Neutrophil (primary cell): ENCODE measurements around the gene ICAM4.
A peak's percentile ranks its signal among the peaks of the same experiment; 100 is the strongest.

Source experiments
- H3K27ac ChIP-seq: fragments of 200-600 bp; sonication (generic); 2 replicates; pipeline ENCODE4 v1.5.1; 2016; ENCODE audit warnings: mild to moderate bottlenecking, moderate library complexity
- H3K27me3 ChIP-seq: fragments of 200-600 bp; sonication (generic); 2 replicates; pipeline ENCODE4 v1.6.0; 2016; ENCODE audit warnings: mild to moderate bottlenecking
- H3K36me3 ChIP-seq: fragments of 200-600 bp; sonication (generic); 2 replicates; pipeline ENCODE4 v1.5.1; 2017
- H3K4me1 ChIP-seq, 2 experiments: fragments of 200-600 bp in 1 of 2; sonication (generic) in 1 of 2; 1 replicate in 1 of 2; 2 replicates in 1 of 2; pipeline versions ENCODE4 v1.5.1 to v1.6.1; 2013 to 2016; ENCODE audit warnings: low read depth in 1 of 2, low read length in 1 of 2, mild to moderate bottlenecking in 1 of 2, moderate library complexity in 1 of 2; ENCODE audit not compliant: control insufficient read depth in 1 of 2, insufficient read depth in 1 of 2
- H3K4me3 ChIP-seq, 2 experiments: fragments of 200-600 bp in 1 of 2; sonication (generic) in 1 of 2; 1 replicate in 1 of 2; 2 replicates in 1 of 2; pipeline ENCODE4 v1.5.1; 2013 to 2016; ENCODE audit warnings: low read depth in 1 of 2, low read length in 1 of 2, mild to moderate bottlenecking in 1 of 2, moderate library complexity in 1 of 2
- H3K9me3 ChIP-seq: fragments of 200-600 bp; sonication (generic); 2 replicates; pipeline ENCODE4 v1.5.1; 2016
- CTCF ChIP-seq: fragments of 200-600 bp; sonication (generic); IDR thresholded peaks from 2 replicates; pipeline ENCODE4 v1.5.1; 2016; ENCODE audit warnings: antibody characterized with exemption

The ICAM4 gene

GRCh38 chr19:10255358-10255757 lies 31.4 kb upstream of the ICAM4 start:
- H3K36me3 ChIP-seq, result peaks cover 10% of the 10 kb centered on the region
- H3K27me3 ChIP-seq, result no peaks in the 10 kb centered on the region
- TF ChIP-seq CTCF, result no peak
- no peak overlapping the region for H3K4me3 ChIP-seq
- H3K4me1 ChIP-seq, result peaks cover 13 to 14% of the 10 kb centered on the region in 2 experiments
- H3K27ac ChIP-seq, result no peak overlapping the region
- H3K9me3 ChIP-seq, result no peaks in the 10 kb centered on the region

DNA sequence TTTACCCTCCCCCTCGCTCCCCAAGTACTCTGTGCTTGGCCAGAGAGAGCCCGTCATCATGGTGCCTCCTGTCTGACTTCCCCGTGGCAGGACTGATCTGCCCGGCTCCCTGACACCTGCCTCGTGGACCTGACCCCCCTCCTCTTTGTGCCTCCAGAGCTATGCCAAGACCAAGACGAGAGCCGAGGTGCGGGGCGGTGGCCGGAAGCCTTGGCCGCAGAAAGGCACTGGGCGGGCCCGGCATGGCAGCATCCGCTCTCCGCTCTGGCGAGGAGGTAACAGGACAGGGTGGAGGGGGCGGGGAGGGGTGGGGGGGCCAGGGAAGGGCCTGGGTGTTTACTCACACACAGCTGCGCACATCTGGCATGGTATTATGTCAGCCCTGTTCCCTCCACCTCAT lies 30.2 kb upstream of the ICAM4 start:
- TF ChIP-seq CTCF, result no peak
- no peaks in the 10 kb centered on the region for H3K9me3 ChIP-seq
- peaks cover 9 to 14% of the 10 kb centered on the region in 2 experiments for H3K4me1 ChIP-seq
- H3K27me3 ChIP-seq, result no peaks in the 10 kb centered on the region
- peaks cover 10% of the 10 kb centered on the region for H3K36me3 ChIP-seq
- no peak overlapping the region for H3K27ac ChIP-seq
- H3K4me3 ChIP-seq, result no peak overlapping the region

- no peaks in the 10 kb centered on the region for H3K9me3 ChIP-seq
- no peak for TF ChIP-seq CTCF
- H3K27me3 ChIP-seq, result no peaks in the 10 kb centered on the region
- H3K36me3 ChIP-seq, result peaks cover 10% of the 10 kb centered on the region
- H3K27ac ChIP-seq, result no peak overlapping the region
- no peak overlapping the region for H3K4me3 ChIP-seq
- peaks cover 9 to 14% of the 10 kb centered on the region in 2 experiments for H3K4me1 ChIP-seq
These were observed 29.7 kb upstream of the ICAM4 start for GRCh38 chr19:10256970-10257615.

- no peak overlapping the region for H3K4me3 ChIP-seq
- H3K4me1 ChIP-seq, result peaks cover 0 to 5% of the 10 kb centered on the region in 2 experiments
- no peak for TF ChIP-seq CTCF
- H3K36me3 ChIP-seq, result peaks cover 10% of the 10 kb centered on the region
- H3K27me3 ChIP-seq, result no peaks in the 10 kb centered on the region
- no peak overlapping the region for H3K27ac ChIP-seq
- no peaks in the 10 kb centered on the region for H3K9me3 ChIP-seq
These were observed 28.6 kb upstream of the ICAM4 start for GRCh38 chr19:10258080-10258710.

DNA sequence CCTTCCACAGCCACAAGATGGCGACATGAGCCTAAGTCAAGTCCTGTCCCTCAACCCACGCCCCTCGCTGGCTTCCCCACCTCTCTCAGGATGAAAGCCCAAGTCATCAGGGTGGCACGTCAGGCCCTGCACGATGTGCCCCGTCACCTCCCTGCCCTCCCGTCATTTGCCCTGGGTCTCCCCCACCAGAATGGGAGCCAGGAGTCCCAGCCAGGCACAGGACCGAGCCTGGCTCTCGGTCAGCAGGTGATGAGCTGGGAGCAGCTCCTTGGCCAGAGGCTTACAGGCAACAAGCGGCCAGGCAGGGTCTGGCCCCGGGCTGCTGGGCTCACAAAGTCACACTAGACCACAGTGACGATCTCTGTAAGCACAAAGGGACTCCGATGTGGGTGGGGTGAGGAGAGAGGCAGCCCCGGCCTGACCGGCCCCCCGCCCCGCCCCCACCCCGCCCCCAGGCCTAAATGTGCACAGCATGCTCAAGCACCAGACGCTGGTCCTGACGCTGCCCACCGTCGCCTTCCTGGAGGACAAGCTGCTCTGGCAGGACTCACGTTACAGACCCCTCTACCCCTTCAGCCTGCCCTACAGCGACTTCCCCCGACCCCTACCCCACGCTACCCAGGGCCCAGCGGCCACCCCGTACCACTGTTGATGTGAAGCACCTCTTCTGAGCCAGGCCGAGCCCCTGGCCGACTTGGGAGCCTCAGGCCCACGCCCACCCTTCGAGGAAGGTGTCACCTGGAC lies 27.4 kb upstream of the ICAM4 start:
- H3K4me3 ChIP-seq, result no peak overlapping the region
- peaks cover 10% of the 10 kb centered on the region for H3K36me3 ChIP-seq
- H3K4me1 ChIP-seq, result peaks cover 0 to 5% of the 10 kb centered on the region in 2 experiments
- TF ChIP-seq CTCF, result peak; percentile 61
- H3K27me3 ChIP-seq, result no peaks in the 10 kb centered on the region
- no peak overlapping the region for H3K27ac ChIP-seq
- H3K9me3 ChIP-seq, result no peaks in the 10 kb centered on the region
